GM23248 (cell line): ENCODE results near the gene MMP17. TPM values are rescaled to one million over a fixed set of nuclear protein-coding genes. Genes with fewer than 3 reads are reported as not detected.

ENCODE experiments used
- DNase-seq: peaks from one replicate; pipeline ENCODE4 v3.0.0-alpha.2; 2015
- H2AFZ ChIP-seq: fragments of 200-600 bp; sonication (generic); 2 replicates; pipeline ENCODE4 v1.6.1; 2016; ENCODE audit warnings: antibody characterized with exemption
- H3F3A ChIP-seq: fragments of 200-600 bp; sonication (generic); 2 replicates; pipeline ENCODE4 v1.6.1; 2016; ENCODE audit warnings: mild to moderate bottlenecking, antibody characterized with exemption, mixed run types; ENCODE audit not compliant: insufficient read depth
- H3K27ac ChIP-seq: fragments of 200-600 bp; sonication (generic); 2 replicates; pipeline ENCODE4 v1.5.1; 2016; ENCODE audit warnings: mild to moderate bottlenecking
- H3K27me3 ChIP-seq: fragments of 200-600 bp; sonication (generic); replicated peaks from 2 replicates; pipeline ENCODE4 v1.6.1; 2016; ENCODE audit warnings: mild to moderate bottlenecking; ENCODE audit not compliant: insufficient read depth
- H3K36me3 ChIP-seq: fragments of 200-600 bp; sonication (generic); 2 replicates; pipeline ENCODE4 v1.6.1; 2016; ENCODE audit warnings: low read depth, mild to moderate bottlenecking
- H3K4me1 ChIP-seq: fragments of 200-600 bp; sonication (generic); 2 replicates; pipeline ENCODE4 v1.6.1; 2016; ENCODE audit warnings: mild to moderate bottlenecking; ENCODE audit not compliant: insufficient read depth
- H3K4me2 ChIP-seq: fragments of 200-600 bp; sonication (generic); one replicate; pipeline ENCODE4 v1.6.1; 2016; ENCODE audit warnings: mild to moderate bottlenecking; ENCODE audit not compliant: unreplicated experiment
- H3K4me3 ChIP-seq: fragments of 200-600 bp; sonication (generic); 2 replicates; pipeline ENCODE4 v1.5.1; 2016; ENCODE audit warnings: mild to moderate bottlenecking
- H3K79me2 ChIP-seq: fragments of 200-600 bp; sonication (generic); 2 replicates; pipeline ENCODE4 v1.6.1; 2016; ENCODE audit warnings: mild to moderate bottlenecking; ENCODE audit not compliant: insufficient read depth
- H3K9ac ChIP-seq: fragments of 200-600 bp; sonication (generic); 2 replicates; pipeline ENCODE4 v1.6.1; 2016; ENCODE audit warnings: mild to moderate bottlenecking
- H3K9me2 ChIP-seq: fragments of 200-600 bp; sonication (generic); 2 replicates; pipeline ENCODE4 v1.6.1; 2016; ENCODE audit warnings: mixed run types, mild to moderate bottlenecking, moderate library complexity; ENCODE audit not compliant: insufficient read depth
- H3K9me3 ChIP-seq: fragments of 200-600 bp; sonication (generic); one replicate; pipeline ENCODE4 v1.6.1; 2017; ENCODE audit warnings: low read depth
- H4K20me1 ChIP-seq: fragments of 200-600 bp; sonication (generic); 2 replicates; pipeline ENCODE4 v1.6.0; 2016; ENCODE audit not compliant: insufficient read depth
- EZH2 ChIP-seq: fragments of 200-600 bp; sonication (generic); IDR thresholded peaks from 2 replicates; pipeline ENCODE4 v1.6.1; 2018; ENCODE audit warnings: antibody characterized with exemption, mild to moderate bottlenecking; ENCODE audit not compliant: insufficient read depth, poor library complexity, severe bottlenecking
- EZH2phosphoT487 ChIP-seq: fragments of 200-600 bp; sonication (generic); IDR thresholded peaks from 2 replicates; pipeline ENCODE4 v1.6.1; 2018; ENCODE audit warnings: antibody characterized with exemption, moderate library complexity, mild to moderate bottlenecking, low read depth; ENCODE audit not compliant: insufficient read depth
- WGBS, 2 experiments: methylation state at CpG; one replicate each; pipeline ENCODE4 v1.1.6; 2015 to 2017; ENCODE audit warnings: low lambda C conversion rate in 2 of 2, low coverage in 1 of 2; ENCODE audit errors: missing lambda C conversion rate in 2 of 2; 5-methylcytosine and 5-hydroxymethylcytosine counted together
- in situ Hi-C: fragments of 300-500 bp; cut with MboI; formaldehyde crosslinking; loops from 2 replicates; pipeline ENCODE4 v1.15.0; 2020
- polyA plus RNA-seq: library from polyadenylated mRNA; unstranded; fragments of >200 nt; fragmentation: Nextera tagmentation; extraction: Ambion mirVana; gene quantifications from 2 replicates; pipeline ENCODE4 v1.2.1, GENCODE V29; 2016
- total RNA-seq: library from RNA; depleted of rRNA; stranded (reverse); fragments of >200 nt; shearing (Covaris generic); gene quantifications from 2 replicates; pipeline ENCODE4 v1.2.3, GENCODE V29; 2014

Gene MMP17
- total and polyA plus RNA-seq, 2 experiments from 2014 or later: 10.1 to 52.1 TPM

GRCh38 chr12:131834798-131835615, 6.8 kb downstream of the MMP17 start:
- 81 to 84% methylated on average over 20 of the region's 20 CpGs for WGBS, 2 experiments
- Histone ChIP-seq H3K4me2 (no peak overlapping the region), H3F3A (peaks cover 10% of the 10 kb centered on the region; the same call in 1 of the 2 replicates), H3K9ac (no peak overlapping the region), H3K4me3 (no peak overlapping the region), H4K20me1 (no peaks in the 10 kb centered on the region), H2AFZ (no peak overlapping the region), H3K36me3 (no peaks in the 10 kb centered on the region), H3K27ac (no peak overlapping the region), H3K9me3 (no peaks in the 10 kb centered on the region), H3K27me3 (no peaks in the 10 kb centered on the region), H3K9me2 (no peaks in the 10 kb centered on the region), H3K4me1 (no peaks in the 10 kb centered on the region), H3K79me2 (peaks cover 16% of the 10 kb centered on the region)
- no peak for DNase-seq
- no peak for TF ChIP-seq EZH2
- no peak for TF ChIP-seq EZH2phosphoT487
- in situ Hi-C loops: no loop called here

- no peak overlapping the region for H3K9ac ChIP-seq
- no peak for DNase-seq
- no peaks in the 10 kb centered on the region for H4K20me1 ChIP-seq
- no peak overlapping the region for H3K4me2 ChIP-seq
- in situ Hi-C loops: no loop called here
- no peaks in the 10 kb centered on the region for H3K36me3 ChIP-seq
- no peaks in the 10 kb centered on the region for H3K9me2 ChIP-seq
- H2AFZ ChIP-seq: no peak overlapping the region
- no peaks in the 10 kb centered on the region for H3K4me1 ChIP-seq
- peaks cover 15% of the 10 kb centered on the region for H3K79me2 ChIP-seq
- TF ChIP-seq EZH2phosphoT487 (no peak), EZH2 (no peak)
- H3F3A ChIP-seq: peaks cover 8% of the 10 kb centered on the region; the same call in 1 of the 2 replicates
- 61 to 76% methylated on average over 7 of the region's 7 CpGs for WGBS, 2 experiments
- H3K9me3 ChIP-seq: no peaks in the 10 kb centered on the region
- no peak overlapping the region for H3K27ac ChIP-seq
- H3K27me3 ChIP-seq: no peaks in the 10 kb centered on the region
- H3K4me3 ChIP-seq: no peak overlapping the region
Observed at GRCh38 chr12:131835616-131836171, 7.5 kb downstream of the MMP17 start.

GRCh38 chr12:131836193-131836592, 8.0 kb downstream of the MMP17 start:
- Histone ChIP-seq H3K27ac (no peak overlapping the region), H3K27me3 (no peaks in the 10 kb centered on the region), H3K9ac (no peak overlapping the region), H2AFZ (no peak overlapping the region), H3F3A (peaks cover 3% of the 10 kb centered on the region; the same call in 1 of the 2 replicates), H3K79me2 (peaks cover 15% of the 10 kb centered on the region), H4K20me1 (no peaks in the 10 kb centered on the region), H3K9me3 (no peaks in the 10 kb centered on the region), H3K36me3 (no peaks in the 10 kb centered on the region), H3K4me1 (no peaks in the 10 kb centered on the region), H3K9me2 (no peaks in the 10 kb centered on the region), H3K4me3 (no peak overlapping the region), H3K4me2 (no peak overlapping the region)
- in situ Hi-C loops: no loop called here
- no peak for TF ChIP-seq EZH2
- TF ChIP-seq EZH2phosphoT487: no peak
- peak; percentile 33 for DNase-seq
- WGBS, 2 experiments: 76 to 83% methylated on average over 3 of the region's 3 CpGs

- Histone ChIP-seq H4K20me1 (no peaks in the 10 kb centered on the region), H3K4me1 (no peaks in the 10 kb centered on the region), H2AFZ (no peak overlapping the region), H3K9me3 (no peaks in the 10 kb centered on the region), H3K4me3 (no peak overlapping the region), H3K79me2 (peaks cover 15% of the 10 kb centered on the region), H3K9me2 (no peaks in the 10 kb centered on the region), H3K9ac (no peak overlapping the region), H3K27ac (no peak overlapping the region), H3K36me3 (no peaks in the 10 kb centered on the region), H3K4me2 (no peak overlapping the region), H3F3A (no peaks in the 10 kb centered on the region), H3K27me3 (no peaks in the 10 kb centered on the region)
- in situ Hi-C loops: no loop called here
- no peak for DNase-seq
- TF ChIP-seq EZH2phosphoT487 (no peak), EZH2 (no peak)
- 86 to 89% methylated on average over 12 to 13 of the region's 13 CpGs for WGBS, 2 experiments
Observed at GRCh38 chr12:131836714-131837397, 8.7 kb downstream of the MMP17 start.
